ENCODE measurements around the gene SHROOM3.

GRCh38 chr4:76610751-76611547 lies 175.9 kb downstream of the SHROOM3 start:
- TF ChIP-seq POLR2A (IDR thresholded peaks at IDR 0.05) (no peak), CTCF (IDR thresholded peaks at IDR 0.05) (no peak)
